ENCODE measurements around the gene EMC7.

EMC7 gene

GRCh38 chr15:34101366-34102174 is at the start of gene EMC7, which contains the start of gene PGBD4:
Gene EMC7 (minus strand): TSS chr15:34101862. CDS start chr15:34101839, 23 bp downstream.
Gene PGBD4 (plus strand): TSS chr15:34102083. CDS start chr15:34102532, 449 bp downstream.
- TF ChIP-seq POLR2AphosphoS5 (IDR thresholded peaks at IDR 0.05; ENCODE audit: borderline replicate concordance, low read depth, low read length) (peak; percentile 87), EZH2 (IDR thresholded peaks at IDR 0.05) (no peak), FOXP2 (optimal IDR thresholded peaks at IDR 0.05; ENCODE audit: control extremely low read depth, extremely low read length, insufficient read depth) (peak; percentile 26)
- H3K9ac ChIP-seq (ENCODE audit: insufficient read length), result peak within 1 kb of the TSS; percentile 88
- peak; percentile 96 for DNase-seq (ENCODE audit: low read depth, low spot score)
- no peaks in the 10 kb centered on the region for H3K36me3 ChIP-seq (ENCODE audit: insufficient read depth, low read length)
- H3K4me3 ChIP-seq, result peak within 1 kb of the TSS; percentile 96
- no peaks in the 10 kb centered on the region for H3K9me3 ChIP-seq (ENCODE audit: low read depth, low read length)
- peak within 1 kb of the TSS; percentile 71; the same call in 1 of the 2 replicates for H3K27ac ChIP-seq

GRCh38 chr15:34147371-34148140 is 45.9 kb upstream of the EMC7 start:
- peaks cover 41% of the 10 kb centered on the region for H3K36me3 ChIP-seq (ENCODE audit: insufficient read depth, low read length)
- TF ChIP-seq EZH2 (IDR thresholded peaks at IDR 0.05) (no peak), FOXP2 (optimal IDR thresholded peaks at IDR 0.05; ENCODE audit: control extremely low read depth, extremely low read length, insufficient read depth) (no peak), POLR2AphosphoS5 (IDR thresholded peaks at IDR 0.05; ENCODE audit: borderline replicate concordance, low read depth, low read length) (no peak)
- H3K9me3 ChIP-seq (ENCODE audit: low read depth, low read length), result no peaks in the 10 kb centered on the region
- no peak overlapping the region for H3K9ac ChIP-seq (ENCODE audit: insufficient read length)
- no peak for DNase-seq (ENCODE audit: low read depth, low spot score)
- no peak overlapping the region for H3K27ac ChIP-seq
- no peak overlapping the region for H3K4me3 ChIP-seq

- H3K9me3 ChIP-seq (ENCODE audit: low read depth, low read length), result no peaks in the 10 kb centered on the region
- H3K9ac ChIP-seq (ENCODE audit: insufficient read length), result no peak overlapping the region
- TF ChIP-seq EZH2 (IDR thresholded peaks at IDR 0.05) (no peak), POLR2AphosphoS5 (IDR thresholded peaks at IDR 0.05; ENCODE audit: borderline replicate concordance, low read depth, low read length) (no peak), FOXP2 (optimal IDR thresholded peaks at IDR 0.05; ENCODE audit: control extremely low read depth, extremely low read length, insufficient read depth) (no peak)
- H3K36me3 ChIP-seq (ENCODE audit: insufficient read depth, low read length), result no peaks in the 10 kb centered on the region
- no peak for DNase-seq (ENCODE audit: low read depth, low spot score)
- no peak overlapping the region for H3K27ac ChIP-seq
- no peak overlapping the region for H3K4me3 ChIP-seq
Measured at GRCh38 chr15:34133511-34133910, 31.8 kb upstream of the EMC7 start.

- Histone ChIP-seq H3K36me3 (ENCODE audit: insufficient read depth, low read length) (no peaks in the 10 kb centered on the region), H3K9ac (ENCODE audit: insufficient read length) (no peak overlapping the region), H3K27ac (no peak overlapping the region), H3K9me3 (ENCODE audit: low read depth, low read length) (no peaks in the 10 kb centered on the region), H3K4me3 (no peak overlapping the region)
- no peak for DNase-seq (ENCODE audit: low read depth, low spot score)
- TF ChIP-seq EZH2 (IDR thresholded peaks at IDR 0.05) (no peak), FOXP2 (optimal IDR thresholded peaks at IDR 0.05; ENCODE audit: control extremely low read depth, extremely low read length, insufficient read depth) (no peak), POLR2AphosphoS5 (IDR thresholded peaks at IDR 0.05; ENCODE audit: borderline replicate concordance, low read depth, low read length) (no peak)
Measured at GRCh38 chr15:34132881-34133280, 31.2 kb upstream of the EMC7 start.

GRCh38 chr15:34128898-34129297 is 27.2 kb upstream of the EMC7 start:
- Histone ChIP-seq H3K27ac (no peak overlapping the region), H3K36me3 (ENCODE audit: insufficient read depth, low read length) (no peaks in the 10 kb centered on the region), H3K9ac (ENCODE audit: insufficient read length) (no peak overlapping the region), H3K9me3 (ENCODE audit: low read depth, low read length) (no peaks in the 10 kb centered on the region), H3K4me3 (no peak overlapping the region)
- TF ChIP-seq POLR2AphosphoS5 (IDR thresholded peaks at IDR 0.05; ENCODE audit: borderline replicate concordance, low read depth, low read length) (no peak), EZH2 (IDR thresholded peaks at IDR 0.05) (no peak), FOXP2 (optimal IDR thresholded peaks at IDR 0.05; ENCODE audit: control extremely low read depth, extremely low read length, insufficient read depth) (no peak)
- DNase-seq (ENCODE audit: low read depth, low spot score), result no peak

GRCh38 chr15:34126522-34126921 is 24.9 kb upstream of the EMC7 start:
- Histone ChIP-seq H3K27ac (no peak overlapping the region), H3K4me3 (no peak overlapping the region), H3K36me3 (ENCODE audit: insufficient read depth, low read length) (no peaks in the 10 kb centered on the region), H3K9ac (ENCODE audit: insufficient read length) (no peak overlapping the region), H3K9me3 (ENCODE audit: low read depth, low read length) (no peaks in the 10 kb centered on the region)
- no peak for DNase-seq (ENCODE audit: low read depth, low spot score)
- TF ChIP-seq FOXP2 (optimal IDR thresholded peaks at IDR 0.05; ENCODE audit: control extremely low read depth, extremely low read length, insufficient read depth), result no peak
- no peak for TF ChIP-seq POLR2AphosphoS5 (IDR thresholded peaks at IDR 0.05; ENCODE audit: borderline replicate concordance, low read depth, low read length)
- no peak for TF ChIP-seq EZH2 (IDR thresholded peaks at IDR 0.05)

- H3K36me3 ChIP-seq (ENCODE audit: insufficient read depth, low read length), result no peaks in the 10 kb centered on the region
- no peak overlapping the region for H3K9ac ChIP-seq (ENCODE audit: insufficient read length)
- TF ChIP-seq POLR2AphosphoS5 (IDR thresholded peaks at IDR 0.05; ENCODE audit: borderline replicate concordance, low read depth, low read length) (no peak), FOXP2 (optimal IDR thresholded peaks at IDR 0.05; ENCODE audit: control extremely low read depth, extremely low read length, insufficient read depth) (no peak), EZH2 (IDR thresholded peaks at IDR 0.05) (no peak)
- no peak overlapping the region for H3K4me3 ChIP-seq
- H3K27ac ChIP-seq, result no peak overlapping the region
- no peak for DNase-seq (ENCODE audit: low read depth, low spot score)
- no peaks in the 10 kb centered on the region for H3K9me3 ChIP-seq (ENCODE audit: low read depth, low read length)
Measured at GRCh38 chr15:34125945-34126344, 24.3 kb upstream of the EMC7 start.

GRCh38 chr15:34124651-34125050 is 23.0 kb upstream of the EMC7 start:
- Histone ChIP-seq H3K4me3 (no peak overlapping the region), H3K9ac (ENCODE audit: insufficient read length) (no peak overlapping the region), H3K9me3 (ENCODE audit: low read depth, low read length) (no peaks in the 10 kb centered on the region), H3K36me3 (ENCODE audit: insufficient read depth, low read length) (no peaks in the 10 kb centered on the region), H3K27ac (no peak overlapping the region)
- no peak for TF ChIP-seq EZH2 (IDR thresholded peaks at IDR 0.05)
- no peak for TF ChIP-seq FOXP2 (optimal IDR thresholded peaks at IDR 0.05; ENCODE audit: control extremely low read depth, extremely low read length, insufficient read depth)
- no peak for TF ChIP-seq POLR2AphosphoS5 (IDR thresholded peaks at IDR 0.05; ENCODE audit: borderline replicate concordance, low read depth, low read length)
- DNase-seq (ENCODE audit: low read depth, low spot score), result no peak

Measured in SK-N-MC (cell line).